Measurements from ENCODE around the gene HCN3.

DNA sequence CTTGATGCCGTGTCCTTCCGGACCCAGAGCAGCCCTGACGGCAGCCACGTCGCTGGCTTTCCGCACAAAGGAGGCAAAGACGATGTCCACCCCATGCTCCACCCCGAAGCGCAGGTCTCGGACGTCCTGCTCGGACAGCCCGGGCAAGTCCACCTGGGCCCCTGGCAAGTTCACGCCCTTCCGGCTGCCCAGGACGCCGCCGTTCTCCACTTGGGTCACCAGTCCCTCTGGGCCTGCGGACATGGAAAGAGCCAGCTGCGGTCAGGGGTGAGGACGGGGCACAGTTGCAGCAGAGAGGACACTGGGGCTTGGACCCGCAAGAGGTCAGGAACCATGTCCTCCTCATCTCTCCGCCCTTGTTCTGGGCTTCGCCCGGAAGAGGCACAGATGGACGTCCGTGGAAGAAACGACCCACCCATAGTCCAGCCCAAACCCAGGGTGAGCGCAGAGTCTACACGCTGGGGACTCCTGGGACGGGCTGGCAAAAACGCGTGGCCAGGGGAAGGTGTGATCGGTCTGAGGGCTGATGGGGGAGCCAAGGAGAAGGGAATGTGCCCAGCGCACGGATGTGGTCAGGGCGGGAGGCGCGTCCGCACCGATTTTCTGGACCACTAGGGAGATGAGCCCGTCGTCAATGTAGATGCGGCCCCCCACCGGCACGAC is 17.4 kb downstream of the HCN3 start:
- TF ChIP-seq POLR2A (IDR thresholded peaks at IDR 0.05): no peak
- TF ChIP-seq, protein P1, sequence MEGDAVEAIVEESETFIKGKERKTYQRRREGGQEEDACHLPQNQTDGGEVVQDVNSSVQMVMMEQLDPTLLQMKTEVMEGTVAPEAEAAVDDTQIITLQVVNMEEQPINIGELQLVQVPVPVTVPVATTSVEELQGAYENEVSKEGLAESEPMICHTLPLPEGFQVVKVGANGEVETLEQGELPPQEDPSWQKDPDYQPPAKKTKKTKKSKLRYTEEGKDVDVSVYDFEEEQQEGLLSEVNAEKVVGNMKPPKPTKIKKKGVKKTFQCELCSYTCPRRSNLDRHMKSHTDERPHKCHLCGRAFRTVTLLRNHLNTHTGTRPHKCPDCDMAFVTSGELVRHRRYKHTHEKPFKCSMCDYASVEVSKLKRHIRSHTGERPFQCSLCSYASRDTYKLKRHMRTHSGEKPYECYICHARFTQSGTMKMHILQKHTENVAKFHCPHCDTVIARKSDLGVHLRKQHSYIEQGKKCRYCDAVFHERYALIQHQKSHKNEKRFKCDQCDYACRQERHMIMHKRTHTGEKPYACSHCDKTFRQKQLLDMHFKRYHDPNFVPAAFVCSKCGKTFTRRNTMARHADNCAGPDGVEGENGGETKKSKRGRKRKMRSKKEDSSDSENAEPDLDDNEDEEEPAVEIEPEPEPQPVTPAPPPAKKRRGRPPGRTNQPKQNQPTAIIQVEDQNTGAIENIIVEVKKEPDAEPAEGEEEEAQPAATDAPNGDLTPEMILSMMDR (IDR thresholded peaks at IDR 0.05): no peak

Data from esophagus squamous epithelium (tissue), 4 donors.